ENCODE results near the gene GOLM1. TPM values are rescaled to one million over a fixed set of nuclear protein-coding genes. Genes with fewer than 3 reads are reported as not detected.

Gene GOLM1
- total RNA-seq, 4 donors from 2014 or later: 1.8 to 2.6 (median 2.3) TPM

DNA sequence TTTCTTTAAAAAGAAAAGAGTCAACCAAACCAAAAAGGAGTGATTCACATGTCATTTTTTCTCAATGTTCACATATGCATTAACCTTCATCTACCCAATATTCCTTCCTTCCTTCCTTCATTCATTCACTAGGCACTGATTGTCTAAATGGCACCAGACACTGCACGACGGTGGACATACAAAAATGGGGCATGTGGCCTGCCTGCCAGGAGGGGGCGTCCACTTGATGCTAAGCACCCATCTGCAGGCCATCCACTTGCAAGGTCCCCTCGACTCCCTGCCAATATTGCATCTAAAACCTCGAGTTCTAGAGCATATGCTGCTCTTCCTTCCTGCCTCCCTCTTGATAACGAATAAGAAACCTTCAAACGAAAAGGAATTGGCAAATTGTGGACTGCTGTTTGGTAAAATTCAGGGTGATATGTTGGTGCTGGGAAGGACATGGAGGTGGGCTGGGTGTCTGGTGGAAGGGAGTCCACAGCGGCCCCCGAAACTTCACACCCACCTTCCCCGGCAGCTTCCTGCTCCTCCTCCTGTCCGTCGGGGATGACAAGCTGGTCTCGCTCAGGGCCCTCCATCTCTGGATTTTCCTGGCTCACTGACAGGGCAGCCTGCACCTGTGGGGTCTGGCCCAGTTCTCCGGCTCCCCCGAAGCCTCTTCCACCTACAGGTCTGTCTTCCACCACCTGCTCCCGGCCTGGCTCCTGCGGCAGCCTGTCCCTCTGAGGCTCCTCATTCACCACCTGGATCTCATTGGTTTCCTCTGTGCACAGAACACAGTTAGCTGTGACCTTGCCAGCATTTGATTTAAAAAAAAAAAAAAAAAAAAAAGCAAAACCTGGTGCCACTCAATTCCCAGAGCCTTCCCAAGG lies 64.3 kb downstream of the GOLM1 start:
- Histone ChIP-seq H3K27ac (no peak overlapping the region), H3K9me3 (no peaks in the 10 kb centered on the region), H3K4me1 (no peaks in the 10 kb centered on the region), H3K4me3 (no peak overlapping the region), H3K36me3 (no peaks in the 10 kb centered on the region), H3K27me3 (no peaks in the 10 kb centered on the region)
- ATAC-seq (no peak), DNase-seq (no peak)
- in situ Hi-C loops (cut with MboI; ENCODE audit: low sequenced_read_pairs in 4 of 4) (no loop called here), intact Hi-C loops (cut with DNase I; ENCODE audit: low total_unique reads) (no loop called here)
- TF ChIP-seq, protein P1, sequence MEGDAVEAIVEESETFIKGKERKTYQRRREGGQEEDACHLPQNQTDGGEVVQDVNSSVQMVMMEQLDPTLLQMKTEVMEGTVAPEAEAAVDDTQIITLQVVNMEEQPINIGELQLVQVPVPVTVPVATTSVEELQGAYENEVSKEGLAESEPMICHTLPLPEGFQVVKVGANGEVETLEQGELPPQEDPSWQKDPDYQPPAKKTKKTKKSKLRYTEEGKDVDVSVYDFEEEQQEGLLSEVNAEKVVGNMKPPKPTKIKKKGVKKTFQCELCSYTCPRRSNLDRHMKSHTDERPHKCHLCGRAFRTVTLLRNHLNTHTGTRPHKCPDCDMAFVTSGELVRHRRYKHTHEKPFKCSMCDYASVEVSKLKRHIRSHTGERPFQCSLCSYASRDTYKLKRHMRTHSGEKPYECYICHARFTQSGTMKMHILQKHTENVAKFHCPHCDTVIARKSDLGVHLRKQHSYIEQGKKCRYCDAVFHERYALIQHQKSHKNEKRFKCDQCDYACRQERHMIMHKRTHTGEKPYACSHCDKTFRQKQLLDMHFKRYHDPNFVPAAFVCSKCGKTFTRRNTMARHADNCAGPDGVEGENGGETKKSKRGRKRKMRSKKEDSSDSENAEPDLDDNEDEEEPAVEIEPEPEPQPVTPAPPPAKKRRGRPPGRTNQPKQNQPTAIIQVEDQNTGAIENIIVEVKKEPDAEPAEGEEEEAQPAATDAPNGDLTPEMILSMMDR (IDR thresholded peaks at IDR 0.05 in 4 of 5, conservative IDR thresholded peaks at IDR 0.05 in 1 of 5): no peak
- no peak for TF ChIP-seq POLR2A (IDR thresholded peaks at IDR 0.05)

DNA sequence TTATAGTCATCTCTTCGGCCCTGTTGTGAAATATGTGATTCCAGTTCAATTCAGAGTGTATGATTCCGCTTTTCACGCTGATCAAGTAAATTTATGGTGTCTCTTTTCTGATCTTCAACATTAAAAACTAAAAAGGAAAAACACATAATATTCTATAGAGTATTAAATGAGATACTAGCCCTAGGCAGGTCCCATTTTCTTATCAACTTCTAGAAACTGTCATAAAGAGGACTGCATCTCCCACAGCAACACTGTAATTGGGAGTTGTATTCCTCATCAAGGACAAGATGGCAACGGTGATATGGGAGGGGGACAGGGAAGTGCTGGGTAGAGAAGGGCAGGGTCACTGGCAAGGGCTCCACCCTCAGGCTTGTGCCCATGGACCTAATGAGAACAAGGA lies 71.6 kb downstream of the GOLM1 start:
- no peak for TF ChIP-seq POLR2A (IDR thresholded peaks at IDR 0.05)
- TF ChIP-seq, protein P1 (IDR thresholded peaks at IDR 0.05 in 4 of 5, conservative IDR thresholded peaks at IDR 0.05 in 1 of 5): no peak
- Histone ChIP-seq H3K9me3 (no peaks in the 10 kb centered on the region), H3K4me3 (no peak overlapping the region), H3K36me3 (peaks cover 0 to 23% of the 10 kb centered on the region in 2 donors), H3K4me1 (no peaks in the 10 kb centered on the region), H3K27ac (no peak overlapping the region), H3K27me3 (no peaks in the 10 kb centered on the region)
- intact Hi-C loops (cut with DNase I; ENCODE audit: low total_unique reads): no loop called here
- DNase-seq: no peak
- in situ Hi-C loops (cut with MboI; ENCODE audit: low sequenced_read_pairs in 4 of 4): no loop called here
- no peak for ATAC-seq

DNA sequence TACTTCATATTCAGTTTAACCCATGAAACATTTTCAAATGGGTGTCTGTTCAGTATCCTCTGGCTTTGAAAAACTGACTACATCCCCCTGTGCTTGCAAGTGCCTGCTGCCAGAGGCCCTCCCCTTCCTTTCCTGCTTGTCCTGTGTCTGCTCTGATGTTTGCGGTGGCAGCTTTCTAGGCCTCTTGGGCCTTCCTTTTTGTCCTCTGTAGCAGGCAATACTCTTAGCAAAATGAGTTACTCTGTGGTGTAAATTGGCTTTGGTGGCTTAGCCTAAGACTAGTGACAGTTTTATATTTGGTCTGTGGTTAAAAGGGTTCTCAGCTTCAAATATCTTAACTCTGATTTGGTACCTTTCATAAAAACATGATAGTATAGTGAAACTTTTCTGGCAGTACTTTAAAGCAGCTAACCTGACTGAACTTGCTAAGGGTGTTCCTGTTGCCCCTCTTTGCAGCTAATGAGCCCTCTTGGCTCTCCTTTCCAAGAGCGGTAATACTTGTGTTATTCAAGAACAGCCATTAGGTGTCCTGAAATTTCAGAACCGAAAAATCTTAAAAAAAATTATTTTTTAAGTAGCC lies 76.6 kb downstream of the GOLM1 start:
- Histone ChIP-seq H3K9me3 (no peaks in the 10 kb centered on the region), H3K27me3 (no peaks in the 10 kb centered on the region), H3K4me1 (no peaks in the 10 kb centered on the region), H3K36me3 (peaks cover 0 to 66% of the 10 kb centered on the region in 2 donors), H3K4me3 (no peak overlapping the region), H3K27ac (no peak overlapping the region)
- intact Hi-C loops (cut with DNase I; ENCODE audit: low total_unique reads) (no loop called here), in situ Hi-C loops (cut with MboI; ENCODE audit: low sequenced_read_pairs in 4 of 4) (no loop called here)
- TF ChIP-seq POLR2A (IDR thresholded peaks at IDR 0.05): no peak
- TF ChIP-seq, protein P1 (IDR thresholded peaks at IDR 0.05 in 4 of 5, conservative IDR thresholded peaks at IDR 0.05 in 1 of 5): no peak
- DNase-seq (no peak), ATAC-seq (no peak)

DNA sequence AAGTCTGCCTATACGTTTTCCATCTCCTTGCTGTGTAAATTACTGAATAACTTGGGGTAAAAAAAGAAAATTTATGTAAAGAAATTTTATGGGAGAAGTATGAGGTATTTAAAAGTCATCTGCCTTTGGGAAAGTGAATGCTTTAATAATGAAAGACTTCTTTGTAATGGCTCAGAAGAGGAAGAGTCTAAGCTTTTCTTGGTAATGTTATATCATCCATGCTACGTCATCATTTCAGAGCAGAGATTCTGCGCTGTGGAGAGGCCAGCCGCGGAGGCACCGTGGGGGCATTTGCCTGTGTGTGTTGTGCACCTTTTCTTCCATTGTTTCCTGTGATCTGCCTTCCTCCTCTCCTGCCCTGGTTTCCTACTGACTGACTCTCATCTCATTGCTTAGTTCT lies 78.2 kb downstream of the GOLM1 start:
- DNase-seq: no peak
- Histone ChIP-seq H3K4me1 (no peaks in the 10 kb centered on the region), H3K4me3 (no peak overlapping the region), H3K27ac (no peak overlapping the region), H3K36me3 (peaks cover 0 to 65% of the 10 kb centered on the region in 2 donors), H3K27me3 (no peaks in the 10 kb centered on the region), H3K9me3 (no peaks in the 10 kb centered on the region)
- in situ Hi-C loops (cut with MboI; ENCODE audit: low sequenced_read_pairs in 4 of 4) (no loop called here), intact Hi-C loops (cut with DNase I; ENCODE audit: low total_unique reads) (no loop called here)
- TF ChIP-seq, protein P1 (IDR thresholded peaks at IDR 0.05 in 4 of 5, conservative IDR thresholded peaks at IDR 0.05 in 1 of 5): no peak
- ATAC-seq: no peak
